SJCRH30 (cell line): ENCODE results near the gene PPM1H. TPM values are rescaled to one million over a fixed set of nuclear protein-coding genes. Genes with fewer than 3 reads are reported as not detected.

Experiments used
- DNase-seq, 2 experiments: peaks; one replicate each; pipeline ENCODE4 v3.0.0-alpha.2; 2015 to 2020
- H3K27ac ChIP-seq: fragments of 250-450 bp; sonication (Bioruptor Pico); 2 replicates; pipeline ENCODE4 v1.5.1; 2020; ENCODE audit warnings: mild to moderate bottlenecking, moderate library complexity
- H3K27me3 ChIP-seq: fragments of 250-450 bp; sonication (Bioruptor Pico); 2 replicates; pipeline ENCODE4 v1.5.1; 2020; ENCODE audit warnings: mild to moderate bottlenecking, moderate library complexity
- H3K36me3 ChIP-seq: fragments of 250-450 bp; sonication (Bioruptor Pico); 2 replicates; pipeline ENCODE4 v1.5.1; 2020; ENCODE audit warnings: mild to moderate bottlenecking, moderate library complexity
- H3K4me1 ChIP-seq: fragments of 250-450 bp; sonication (Bioruptor Pico); 2 replicates; pipeline ENCODE4 v1.5.1; 2020; ENCODE audit warnings: mild to moderate bottlenecking, moderate library complexity
- H3K4me3 ChIP-seq: fragments of 250-450 bp; sonication (Bioruptor Pico); 2 replicates; pipeline ENCODE4 v1.5.1; 2020; ENCODE audit warnings: mild to moderate bottlenecking, moderate library complexity
- H3K9me3 ChIP-seq: fragments of 250-450 bp; sonication (Bioruptor Pico); replicated peaks from 2 replicates; pipeline ENCODE4 v1.5.1; 2020; ENCODE audit warnings: mild to moderate bottlenecking, moderate library complexity
- total RNA-seq: library from RNA; depleted of rRNA; stranded (reverse); fragments of >200 nt; shearing (Covaris generic); gene quantifications from 2 replicates; pipeline ENCODE4 v1.2.3, GENCODE V29; 2014

PPM1H gene
- total RNA-seq, 1 experiment from 2014 or later = 4.1 TPM

GRCh38 chr12:62720661-62721330, 214.2 kb downstream of the PPM1H start:
- H3K36me3 ChIP-seq = no peaks in the 10 kb centered on the region
- H3K4me1 ChIP-seq = peaks cover 14% of the 10 kb centered on the region
- no peaks in the 10 kb centered on the region; the same call in 1 of the 2 replicates for H3K9me3 ChIP-seq
- no peak overlapping the region for H3K27ac ChIP-seq
- H3K27me3 ChIP-seq = no peaks in the 10 kb centered on the region
- H3K4me3 ChIP-seq = no peak overlapping the region
- peak in 1 of 2 experiments; percentile 36 for DNase-seq

GRCh38 chr12:62720025-62720424, 214.9 kb downstream of the PPM1H start:
- no peak for DNase-seq
- Histone ChIP-seq H3K4me3 (no peak overlapping the region), H3K36me3 (no peaks in the 10 kb centered on the region), H3K9me3 (no peaks in the 10 kb centered on the region; the same call in 1 of the 2 replicates), H3K4me1 (peaks cover 10% of the 10 kb centered on the region), H3K27ac (no peak overlapping the region), H3K27me3 (no peaks in the 10 kb centered on the region)

- no peaks in the 10 kb centered on the region for H3K27me3 ChIP-seq
- no peaks in the 10 kb centered on the region for H3K36me3 ChIP-seq
- no peak for DNase-seq
- H3K4me1 ChIP-seq = peaks cover 11% of the 10 kb centered on the region
- H3K27ac ChIP-seq = no peak overlapping the region
- H3K9me3 ChIP-seq = no peaks in the 10 kb centered on the region; the same call in 1 of the 2 replicates
- no peak overlapping the region for H3K4me3 ChIP-seq
Measured at GRCh38 chr12:62718762-62719426, 216.1 kb downstream of the PPM1H start.

GRCh38 chr12:62717643-62718042, 217.3 kb downstream of the PPM1H start:
- no peak overlapping the region for H3K4me3 ChIP-seq
- H3K4me1 ChIP-seq = peaks cover 11% of the 10 kb centered on the region
- no peaks in the 10 kb centered on the region; the same call in 1 of the 2 replicates for H3K9me3 ChIP-seq
- H3K27ac ChIP-seq = no peak overlapping the region
- no peaks in the 10 kb centered on the region for H3K36me3 ChIP-seq
- no peaks in the 10 kb centered on the region for H3K27me3 ChIP-seq
- no peak for DNase-seq

GRCh38 chr12:62716866-62717525, 218.0 kb downstream of the PPM1H start:
- Histone ChIP-seq H3K4me1 (peaks cover 11% of the 10 kb centered on the region), H3K27me3 (no peaks in the 10 kb centered on the region), H3K36me3 (no peaks in the 10 kb centered on the region), H3K4me3 (no peak overlapping the region), H3K9me3 (no peaks in the 10 kb centered on the region; the same call in 1 of the 2 replicates), H3K27ac (no peak overlapping the region)
- DNase-seq = no peak

GRCh38 chr12:62716037-62716436, 218.9 kb downstream of the PPM1H start:
- no peak overlapping the region for H3K4me3 ChIP-seq
- H3K27ac ChIP-seq = no peak overlapping the region
- no peaks in the 10 kb centered on the region for H3K36me3 ChIP-seq
- H3K4me1 ChIP-seq = peaks cover 10% of the 10 kb centered on the region
- DNase-seq = no peak
- H3K9me3 ChIP-seq = no peaks in the 10 kb centered on the region
- H3K27me3 ChIP-seq = no peaks in the 10 kb centered on the region

- Histone ChIP-seq H3K27ac (no peak overlapping the region), H3K4me1 (peaks cover 8% of the 10 kb centered on the region), H3K27me3 (no peaks in the 10 kb centered on the region), H3K9me3 (no peaks in the 10 kb centered on the region), H3K4me3 (no peak overlapping the region), H3K36me3 (no peaks in the 10 kb centered on the region)
- peak; percentile 23 to 55 for DNase-seq
Measured at GRCh38 chr12:62714774-62715721, 219.9 kb downstream of the PPM1H start.

- no peaks in the 10 kb centered on the region for H3K9me3 ChIP-seq
- H3K4me3 ChIP-seq = no peak overlapping the region
- H3K36me3 ChIP-seq = no peaks in the 10 kb centered on the region
- no peaks in the 10 kb centered on the region for H3K27me3 ChIP-seq
- no peak for DNase-seq
- H3K27ac ChIP-seq = no peak overlapping the region
- peaks cover 8% of the 10 kb centered on the region for H3K4me1 ChIP-seq
Measured at GRCh38 chr12:62714181-62714773, 220.7 kb downstream of the PPM1H start.

- H3K27ac ChIP-seq = no peak overlapping the region
- H3K27me3 ChIP-seq = no peaks in the 10 kb centered on the region
- no peaks in the 10 kb centered on the region for H3K9me3 ChIP-seq
- no peak overlapping the region for H3K4me3 ChIP-seq
- DNase-seq = no peak
- H3K36me3 ChIP-seq = no peaks in the 10 kb centered on the region
- H3K4me1 ChIP-seq = peaks cover 8% of the 10 kb centered on the region
Measured at GRCh38 chr12:62713723-62714122, 221.2 kb downstream of the PPM1H start.

- no peaks in the 10 kb centered on the region for H3K36me3 ChIP-seq
- H3K9me3 ChIP-seq = no peaks in the 10 kb centered on the region
- no peaks in the 10 kb centered on the region for H3K27me3 ChIP-seq
- DNase-seq = no peak
- H3K4me1 ChIP-seq = peaks cover 8% of the 10 kb centered on the region
- H3K27ac ChIP-seq = no peak overlapping the region
- no peak overlapping the region for H3K4me3 ChIP-seq
Measured at GRCh38 chr12:62712681-62713573, 222.0 kb downstream of the PPM1H start.

- Histone ChIP-seq H3K4me3 (no peak overlapping the region), H3K36me3 (no peaks in the 10 kb centered on the region), H3K4me1 (peaks cover 8% of the 10 kb centered on the region), H3K27me3 (no peaks in the 10 kb centered on the region), H3K27ac (no peak overlapping the region), H3K9me3 (no peaks in the 10 kb centered on the region)
- no peak for DNase-seq
Measured at GRCh38 chr12:62711631-62712241, 223.2 kb downstream of the PPM1H start.

GRCh38 chr12:62709311-62709710, 225.6 kb downstream of the PPM1H start:
- H3K27me3 ChIP-seq = no peaks in the 10 kb centered on the region
- no peaks in the 10 kb centered on the region for H3K36me3 ChIP-seq
- no peak overlapping the region for H3K4me3 ChIP-seq
- no peaks in the 10 kb centered on the region for H3K9me3 ChIP-seq
- H3K4me1 ChIP-seq = peaks cover 2% of the 10 kb centered on the region; the same call in 1 of the 2 replicates
- H3K27ac ChIP-seq = no peak overlapping the region
- DNase-seq = no peak

GRCh38 chr12:62707939-62708338, 227.0 kb downstream of the PPM1H start:
- H3K4me3 ChIP-seq = no peak overlapping the region
- H3K9me3 ChIP-seq = no peaks in the 10 kb centered on the region
- H3K36me3 ChIP-seq = no peaks in the 10 kb centered on the region
- H3K4me1 ChIP-seq = peaks cover 11% of the 10 kb centered on the region
- H3K27me3 ChIP-seq = no peaks in the 10 kb centered on the region
- H3K27ac ChIP-seq = no peak overlapping the region
- no peak for DNase-seq
